SK-N-SH treated with all-trans-retinoic acid at 6 μM for 48 hours (cell line): ENCODE data around the gene LRIT2.
"Not testable (repeated sequence)": the region's sequence is repeated elsewhere in the genome, so short reads cannot be mapped to it uniquely, and the experiment has no call there.

Experiments
- ATAC-seq: fragments of 200-7000 bp; cut with Tn5 transposase; 3 replicates; pipeline ENCODE4 v1.9.1; 2020; ENCODE audit warnings: mild to moderate bottlenecking, moderate library complexity
- ARNTL ChIP-seq: fragments of 450-650 bp; formaldehyde crosslinking; IDR thresholded peaks from 2 replicates; pipeline ENCODE4 v1.5.0; 2020; ENCODE audit warnings: low read depth, mild to moderate bottlenecking, moderate library complexity, borderline replicate concordance
- BACH2 ChIP-seq: fragments of 250-450 bp; sonication (Bioruptor Pico); IDR thresholded peaks from 2 replicates; pipeline ENCODE4 v1.9.0; 2021; ENCODE audit warnings: mild to moderate bottlenecking, borderline replicate concordance
- CREB5 ChIP-seq: fragments of 250-450 bp; sonication (Bioruptor Pico); IDR thresholded peaks from 2 replicates; pipeline ENCODE4 v1.5.1; 2020; ENCODE audit warnings: low read depth, mild to moderate bottlenecking, moderate library complexity
- CSDC2 ChIP-seq: fragments of 250-450 bp; sonication (Bioruptor Pico); IDR thresholded peaks from 2 replicates; pipeline ENCODE4 v1.5.0; 2020; ENCODE audit warnings: mild to moderate bottlenecking, moderate library complexity
- CSRNP3 ChIP-seq: fragments of 250-450 bp; sonication (Bioruptor Pico); IDR thresholded peaks from 2 replicates; pipeline ENCODE4 v1.5.1; 2021; ENCODE audit warnings: mild to moderate bottlenecking, moderate library complexity
- ESRRG ChIP-seq: fragments of 250-450 bp; sonication (Bioruptor Pico); IDR thresholded peaks from 2 replicates; pipeline ENCODE4 v1.6.1; 2021; ENCODE audit warnings: mild to moderate bottlenecking
- GLIS3 ChIP-seq: fragments of 250-450 bp; sonication (Bioruptor Pico); IDR thresholded peaks from 2 replicates; pipeline ENCODE4 v1.5.0; 2020; ENCODE audit warnings: mild to moderate bottlenecking, moderate library complexity
- ISL1 ChIP-seq: fragments of 250-450 bp; sonication (Bioruptor Pico); IDR thresholded peaks from 2 replicates; pipeline ENCODE4 v2.1.2; 2022; ENCODE audit warnings: mild to moderate bottlenecking, moderate library complexity
- OSR1 ChIP-seq: fragments of 250-450 bp; sonication (Bioruptor Pico); IDR thresholded peaks from 2 replicates; pipeline ENCODE4 v1.8.0; 2022; ENCODE audit warnings: moderate library complexity, mild to moderate bottlenecking, inconsistent platforms
- PATZ1 ChIP-seq: fragments of 250-450 bp; sonication (Bioruptor Pico); IDR thresholded peaks from 2 replicates; pipeline ENCODE4 v1.8.0; 2020; ENCODE audit warnings: mild to moderate bottlenecking, moderate library complexity, borderline replicate concordance
- PPARA ChIP-seq: fragments of 250-450 bp; sonication (Bioruptor Pico); IDR thresholded peaks from 2 replicates; pipeline ENCODE4 v1.5.0; 2020; ENCODE audit warnings: mild to moderate bottlenecking, borderline replicate concordance
- RARB ChIP-seq: fragments of 250-450 bp; sonication (Bioruptor Pico); IDR thresholded peaks from 2 replicates; pipeline ENCODE4 v1.8.0; 2021; ENCODE audit warnings: mild to moderate bottlenecking, moderate library complexity
- SNAI2 ChIP-seq: fragments of 250-450 bp; sonication (Bioruptor Pico); IDR thresholded peaks from 2 replicates; pipeline ENCODE4 v1.5.0; 2020; ENCODE audit warnings: mild to moderate bottlenecking, moderate library complexity
- TCF4 ChIP-seq: fragments of 250-450 bp; sonication (Bioruptor Pico); IDR thresholded peaks from 2 replicates; pipeline ENCODE4 v1.8.0; 2021; ENCODE audit warnings: mild to moderate bottlenecking, moderate library complexity, borderline replicate concordance
- ZC3H10 ChIP-seq: fragments of 250-450 bp; sonication (Bioruptor Pico); IDR thresholded peaks from 2 replicates; pipeline ENCODE4 v1.5.1; 2021; ENCODE audit warnings: mild to moderate bottlenecking, moderate library complexity
- ZFP3 ChIP-seq: fragments of 250-450 bp; sonication (Bioruptor Pico); IDR thresholded peaks from 2 replicates; pipeline ENCODE4 v1.5.0; 2020; ENCODE audit warnings: mild to moderate bottlenecking, moderate library complexity
- ZFP30 ChIP-seq: fragments of 450-650 bp; formaldehyde crosslinking; IDR thresholded peaks from 2 replicates; pipeline ENCODE4 v1.5.0; 2022; ENCODE audit warnings: mild to moderate bottlenecking, moderate library complexity
- ZNF70 ChIP-seq: fragments of 450-650 bp; formaldehyde crosslinking; IDR thresholded peaks from 2 replicates; pipeline ENCODE4 v1.5.0; 2020; ENCODE audit warnings: mild to moderate bottlenecking, moderate library complexity
- ZNF8 ChIP-seq: fragments of 450-650 bp; formaldehyde crosslinking; IDR thresholded peaks from 2 replicates; pipeline ENCODE4 v1.5.0; 2020; ENCODE audit warnings: mild to moderate bottlenecking, moderate library complexity

Gene LRIT2

GRCh38 chr10:84176351-84176750 lies 49.0 kb downstream of the LRIT2 start (continued):
- TF ChIP-seq GLIS3 (CRISPR knock-in tag), result no peak
- no peak for TF ChIP-seq PPARA (CRISPR knock-in tag)
- TF ChIP-seq RARB (CRISPR knock-in tag), result no peak
- TF ChIP-seq CSDC2, result no peak
- no peak for TF ChIP-seq CSRNP3 (CRISPR knock-in tag)

GRCh38 chr10:84175436-84175835 lies 49.9 kb downstream of the LRIT2 start:
- no peak for TF ChIP-seq TCF4 (CRISPR knock-in tag)
- TF ChIP-seq SNAI2, result no peak
- no peak for TF ChIP-seq ISL1
- TF ChIP-seq CSRNP3 (CRISPR knock-in tag), result no peak
- no peak for TF ChIP-seq CREB5
- no peak for TF ChIP-seq PATZ1 (CRISPR knock-in tag)
- ATAC-seq, result no peak

GRCh38 chr10:84173501-84173929 lies 51.8 kb downstream of the LRIT2 start, which contains the start of gene GPR15LG:
Gene GPR15LG (plus strand): TSS chr10:84173801. CDS start chr10:84173852, 51 bp downstream.
- TF ChIP-seq ISL1 (no peak), ZNF8 (CRISPR knock-in tag) (no peak), SNAI2 (no peak), OSR1 (no peak), ARNTL (no peak), ESRRG (CRISPR knock-in tag) (no peak), ZFP30 (CRISPR knock-in tag) (no peak)
- TF ChIP-seq, all 23 proteins: peak for 0
- no peak for ATAC-seq

GRCh38 chr10:84172467-84173356 lies 52.6 kb downstream of the LRIT2 start:
- TF ChIP-seq SNAI2 (no peak), CSDC2 (no peak), ZFP30 (CRISPR knock-in tag) (no peak), ZNF70 (CRISPR knock-in tag) (no peak), ZC3H10 (CRISPR knock-in tag) (no peak), ZFP3 (no peak), BACH2 (CRISPR knock-in tag) (no peak), ZNF8 (CRISPR knock-in tag) (no peak)
- no peak for ATAC-seq

- ATAC-seq, result not testable (repeated sequence)
Measured at GRCh38 chr10:84171700-84172466, 53.5 kb downstream of the LRIT2 start.

GRCh38 chr10:84171237-84171636 lies 54.1 kb downstream of the LRIT2 start:
- ATAC-seq, result not testable (repeated sequence)
